Cardiac muscle cell (in vitro differentiated cells and primary cell): ENCODE data around the gene VSTM4. TPM values are rescaled to one million over a fixed set of nuclear protein-coding genes. Genes with fewer than 3 reads are reported as not detected.

ENCODE experiments used
- DNase-seq, 2 donors: peaks; one replicate each; pipeline versions ENCODE4 v3.0.0 to v3.0.0-alpha.2; 2010 to 2017; ENCODE audit warnings: low read depth in 1 of 2, low spot score in 1 of 2
- H3K27ac ChIP-seq: fragments of 200-600 bp; sonication (generic); 2 replicates; pipeline ENCODE4 v1.5.1; 2016
- H3K27me3 ChIP-seq: fragments of 200-600 bp; sonication (generic); 2 replicates; pipeline ENCODE4 v1.6.0; 2016; ENCODE audit warnings: control low read depth
- H3K36me3 ChIP-seq: fragments of 200-600 bp; sonication (generic); 2 replicates; pipeline ENCODE4 v1.5.1; 2016; ENCODE audit warnings: control low read depth
- H3K4me1 ChIP-seq: fragments of 200-600 bp; sonication (generic); 2 replicates; pipeline ENCODE4 v1.8.1; 2017; ENCODE audit warnings: low read depth, mild to moderate bottlenecking, mixed run types
- H3K4me3 ChIP-seq: fragments of 200-600 bp; sonication (generic); 2 replicates; pipeline ENCODE4 v1.5.1; 2016; ENCODE audit warnings: mild to moderate bottlenecking
- H3K9me3 ChIP-seq: fragments of 200-600 bp; sonication (generic); 2 replicates; pipeline ENCODE4 v1.5.1; 2017; ENCODE audit warnings: low read depth, mild to moderate bottlenecking, control low read depth
- polyA plus RNA-seq: library from polyadenylated mRNA; unstranded; fragments of >200 nt; fragmentation: Nextera tagmentation; extraction: Ambion mirVana; gene quantifications from 2 replicates; pipeline ENCODE4 v1.2.1, GENCODE V29; 2016
- total RNA-seq: library from RNA; depleted of rRNA; stranded (reverse); fragments of >200 nt; gene quantifications from 2 replicates; pipeline ENCODE4 v1.2.3, GENCODE V29; 2016
- TF ChIP-seq, protein P1 (sequence below): IDR thresholded peaks from 2 replicates; pipeline ENCODE4 v1.5.1; 2012; ENCODE audit warnings: low read depth, mild to moderate bottlenecking, low read length

Gene VSTM4
- total and polyA plus RNA-seq, 2 experiments from 2014 or later, result 3.6 to 6.0 TPM

DNA sequence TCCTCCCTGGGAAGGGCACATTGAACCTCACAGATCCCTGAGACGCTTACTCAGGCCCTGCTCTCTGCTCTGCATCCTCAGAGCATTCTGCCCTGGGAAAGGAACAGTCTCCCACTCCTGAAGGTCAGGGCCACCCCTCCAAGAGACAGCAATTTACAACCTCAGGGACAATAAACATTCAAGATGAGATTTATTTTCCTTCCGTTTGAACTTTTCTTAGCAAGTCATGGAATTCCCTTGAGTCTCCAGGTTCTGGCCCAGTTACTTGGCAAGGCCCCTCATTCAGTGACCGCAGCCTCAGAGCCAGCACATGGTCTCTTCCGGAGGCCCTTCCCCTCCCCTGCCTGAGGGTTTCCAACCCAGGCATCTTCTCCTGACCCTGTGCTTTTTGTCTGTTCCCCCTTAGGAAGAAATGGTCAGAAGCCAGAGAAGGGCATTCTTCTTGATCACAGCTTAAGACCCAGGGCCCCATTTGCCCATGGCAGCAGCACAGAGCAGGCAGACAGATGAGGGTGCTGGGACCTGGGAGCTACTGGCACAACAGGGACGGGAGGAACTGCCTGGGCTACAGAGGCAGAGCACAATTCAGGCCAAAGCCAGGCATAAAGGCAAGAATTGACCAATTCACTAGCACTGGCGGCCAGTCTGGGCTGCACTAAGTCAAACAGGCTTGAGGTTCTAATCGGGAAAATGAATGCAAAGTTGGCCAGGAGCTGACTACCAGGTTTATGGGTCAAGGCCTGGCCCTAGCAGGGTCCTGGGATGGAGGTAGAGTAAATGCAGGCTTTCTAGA, 56.7 kb downstream of the VSTM4 start:
- no peak overlapping the region for H3K27ac ChIP-seq
- H3K4me1 ChIP-seq, result peaks cover 8% of the 10 kb centered on the region
- H3K4me3 ChIP-seq, result no peak overlapping the region
- no peaks in the 10 kb centered on the region for H3K9me3 ChIP-seq
- DNase-seq, result peak in 1 of 2 donors; percentile 59
- no peaks in the 10 kb centered on the region for H3K36me3 ChIP-seq
- TF ChIP-seq, protein P1, sequence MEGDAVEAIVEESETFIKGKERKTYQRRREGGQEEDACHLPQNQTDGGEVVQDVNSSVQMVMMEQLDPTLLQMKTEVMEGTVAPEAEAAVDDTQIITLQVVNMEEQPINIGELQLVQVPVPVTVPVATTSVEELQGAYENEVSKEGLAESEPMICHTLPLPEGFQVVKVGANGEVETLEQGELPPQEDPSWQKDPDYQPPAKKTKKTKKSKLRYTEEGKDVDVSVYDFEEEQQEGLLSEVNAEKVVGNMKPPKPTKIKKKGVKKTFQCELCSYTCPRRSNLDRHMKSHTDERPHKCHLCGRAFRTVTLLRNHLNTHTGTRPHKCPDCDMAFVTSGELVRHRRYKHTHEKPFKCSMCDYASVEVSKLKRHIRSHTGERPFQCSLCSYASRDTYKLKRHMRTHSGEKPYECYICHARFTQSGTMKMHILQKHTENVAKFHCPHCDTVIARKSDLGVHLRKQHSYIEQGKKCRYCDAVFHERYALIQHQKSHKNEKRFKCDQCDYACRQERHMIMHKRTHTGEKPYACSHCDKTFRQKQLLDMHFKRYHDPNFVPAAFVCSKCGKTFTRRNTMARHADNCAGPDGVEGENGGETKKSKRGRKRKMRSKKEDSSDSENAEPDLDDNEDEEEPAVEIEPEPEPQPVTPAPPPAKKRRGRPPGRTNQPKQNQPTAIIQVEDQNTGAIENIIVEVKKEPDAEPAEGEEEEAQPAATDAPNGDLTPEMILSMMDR, result no peak
- no peaks in the 10 kb centered on the region for H3K27me3 ChIP-seq

GRCh38 chr10:49057231-49057880, 58.0 kb downstream of the VSTM4 start:
- Histone ChIP-seq H3K9me3 (no peaks in the 10 kb centered on the region), H3K4me3 (no peak overlapping the region), H3K4me1 (peaks cover 18% of the 10 kb centered on the region), H3K36me3 (no peaks in the 10 kb centered on the region), H3K27ac (no peak overlapping the region), H3K27me3 (no peaks in the 10 kb centered on the region)
- TF ChIP-seq, protein P1, result no peak
- DNase-seq, result no peak

GRCh38 chr10:49056356-49056755, 59.0 kb downstream of the VSTM4 start:
- Histone ChIP-seq H3K4me3 (no peak overlapping the region), H3K27me3 (no peaks in the 10 kb centered on the region), H3K27ac (no peak overlapping the region), H3K4me1 (peaks cover 21% of the 10 kb centered on the region), H3K36me3 (no peaks in the 10 kb centered on the region), H3K9me3 (no peaks in the 10 kb centered on the region)
- DNase-seq, result no peak
- TF ChIP-seq, protein P1, result no peak

DNA sequence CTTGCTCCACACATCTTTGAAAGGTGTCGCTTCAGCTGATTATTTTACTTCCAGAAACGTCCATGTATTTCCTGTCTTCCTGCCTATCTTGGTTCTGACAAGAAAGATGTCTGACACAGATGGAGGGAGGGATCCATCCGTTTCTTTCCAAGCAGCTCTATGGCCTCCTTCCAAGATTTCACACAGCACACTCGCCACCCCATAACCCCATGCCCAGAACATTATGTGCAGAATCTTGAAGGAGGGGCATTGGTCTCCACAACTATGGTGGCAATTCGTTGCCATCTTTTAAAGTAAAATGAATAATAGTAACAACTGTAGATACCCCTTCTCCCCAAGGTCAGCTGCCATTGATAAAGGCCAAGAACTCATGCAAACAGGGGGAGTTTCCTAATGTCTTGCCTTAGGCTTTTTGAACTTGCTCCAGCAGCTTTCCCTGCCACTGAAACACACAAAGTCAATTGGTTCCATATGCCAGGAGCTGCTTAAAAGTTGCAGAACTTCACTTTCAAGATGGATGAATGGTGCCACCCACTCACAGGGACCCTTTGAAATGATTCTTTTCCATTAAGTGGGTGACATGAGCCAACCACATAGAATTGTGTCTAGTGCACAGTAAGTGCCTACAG, 60.0 kb downstream of the VSTM4 start:
- no peak overlapping the region for H3K27ac ChIP-seq
- peaks cover 21% of the 10 kb centered on the region for H3K4me1 ChIP-seq
- TF ChIP-seq, protein P1, result no peak
- H3K9me3 ChIP-seq, result no peaks in the 10 kb centered on the region
- peak in 1 of 2 donors; percentile 9 for DNase-seq
- H3K4me3 ChIP-seq, result no peak overlapping the region
- no peaks in the 10 kb centered on the region for H3K36me3 ChIP-seq
- no peaks in the 10 kb centered on the region for H3K27me3 ChIP-seq

GRCh38 chr10:49054753-49055152, 60.6 kb downstream of the VSTM4 start:
- no peak for DNase-seq
- no peaks in the 10 kb centered on the region for H3K36me3 ChIP-seq
- H3K4me1 ChIP-seq, result peaks cover 21% of the 10 kb centered on the region
- no peaks in the 10 kb centered on the region for H3K9me3 ChIP-seq
- no peak overlapping the region for H3K4me3 ChIP-seq
- TF ChIP-seq, protein P1, result no peak
- H3K27me3 ChIP-seq, result no peaks in the 10 kb centered on the region
- no peak overlapping the region for H3K27ac ChIP-seq
